Activated CD8-positive, alpha-beta T cell treated with anti-CD3 and anti-CD28 coated beads, Interleukin-2, amount 10 ng/mL, durations not matched to agents 7 days and 5 days (primary cell): Measurements from ENCODE around the gene TCFL5. TPM values are rescaled to one million over a fixed set of nuclear protein-coding genes. Genes with fewer than 3 reads are reported as not detected.

Experiments used
- ATAC-seq: fragments of 150-1000 bp; cut with Tn5 transposase; one replicate; pipeline ENCODE4 v1.10.0; 2021; ENCODE audit warnings: moderate library complexity
- CTCF ChIA-PET: fragments of 350-600 bp; sonication (Branson Sonifier 250); formaldehyde crosslinking; loops from one replicate; lab custom pipeline; 2021; ENCODE audit warnings: antibody characterized with exemption; lab: Charles Lee
- POLR2A ChIA-PET: fragments of 350-600 bp; sonication (Branson Sonifier 250); formaldehyde crosslinking; loops from one replicate; lab custom pipeline; 2021; ENCODE audit warnings: antibody characterized with exemption; lab: Charles Lee
- DNase-seq: peaks from one replicate; pipeline ENCODE4 v3.0.0-alpha.2; 2020
- H3K27ac Mint-ChIP-seq: one replicate; pipeline ENCODE4 v1.8.0; 2021; ENCODE audit warnings: mild to moderate bottlenecking, mixed read lengths
- H3K27me3 Mint-ChIP-seq: one replicate; pipeline ENCODE4 v1.8.0; 2021; ENCODE audit warnings: low read depth, mixed read lengths
- H3K36me3 Mint-ChIP-seq: one replicate; pipeline ENCODE4 v1.8.0; 2021; ENCODE audit warnings: low read depth, mixed read lengths
- H3K4me1 Mint-ChIP-seq: one replicate; pipeline ENCODE4 v1.8.0; 2021; ENCODE audit warnings: low read depth, mixed read lengths
- H3K4me3 Mint-ChIP-seq: one replicate; pipeline ENCODE4 v1.8.0; 2021; ENCODE audit warnings: mild to moderate bottlenecking, mixed read lengths
- H3K9me3 Mint-ChIP-seq: one replicate; pipeline ENCODE4 v1.8.0; 2022; ENCODE audit warnings: mixed read lengths; ENCODE audit not compliant: insufficient read depth
- total RNA-seq, 2 experiments: library from RNA; stranded (reverse); gene quantifications; one replicate each; pipeline ENCODE4 v1.2.3, GENCODE V29; 2021

TCFL5 gene
- total RNA-seq, 2 experiments from 2014 or later: 7.9 to 9.6 TPM

- Mint-ChIP-seq H3K4me3 (no peak overlapping the region), H3K27ac (peak overlapping the region; percentile 39), H3K4me1 (peaks cover 29% of the 10 kb centered on the region), H3K9me3 (no peaks in the 10 kb centered on the region), H3K27me3 (no peaks in the 10 kb centered on the region), H3K36me3 (peaks cover 65% of the 10 kb centered on the region)
- ChIA-PET POLR2A (interaction anchor here (0.7 to 1.8 kb wide), 4 partner anchors 12 to 38 kb away, joined by 3 to 4 read pairs (median 3); no protein-coding TSS in a partner anchor), CTCF (interaction anchor here (0.7 kb wide), 1 partner anchor 31 kb away, joined by 3 read pairs; no protein-coding TSS in a partner anchor)
- DNase-seq (peak; percentile 53), ATAC-seq (peak; percentile 55)
These were observed 25.7 kb upstream of the TCFL5 start for GRCh38 chr20:62887152-62887859.

- Mint-ChIP-seq H3K4me3 (no peak overlapping the region), H3K4me1 (peaks cover 23% of the 10 kb centered on the region), H3K9me3 (no peaks in the 10 kb centered on the region), H3K27me3 (no peaks in the 10 kb centered on the region), H3K27ac (no peak overlapping the region), H3K36me3 (peaks cover 65% of the 10 kb centered on the region)
- POLR2A ChIA-PET: interaction anchor here (0.9 kb wide), 1 partner anchor 31 kb away, joined by 3 read pairs; no protein-coding TSS in a partner anchor
- no peak for DNase-seq
- ATAC-seq: no peak
- CTCF ChIA-PET: no interaction called here
These were observed 25.1 kb upstream of the TCFL5 start for GRCh38 chr20:62886709-62887058.

GRCh38 chr20:62885896-62886708 lies 24.5 kb upstream of the TCFL5 start:
- peaks cover 64% of the 10 kb centered on the region for H3K36me3 Mint-ChIP-seq
- H3K4me1 Mint-ChIP-seq: peaks cover 17% of the 10 kb centered on the region
- DNase-seq (no peak), ATAC-seq (no peak)
- H3K27ac Mint-ChIP-seq: no peak overlapping the region
- ChIA-PET CTCF (interaction anchor here (1.4 kb wide), 1 partner anchor 14 kb away, joined by 6 read pairs; no protein-coding TSS in a partner anchor), POLR2A (no interaction called here)
- no peaks in the 10 kb centered on the region for H3K27me3 Mint-ChIP-seq
- H3K9me3 Mint-ChIP-seq: no peaks in the 10 kb centered on the region
- H3K4me3 Mint-ChIP-seq: no peak overlapping the region

- Mint-ChIP-seq H3K27ac (no peak overlapping the region), H3K36me3 (peaks cover 55% of the 10 kb centered on the region), H3K9me3 (no peaks in the 10 kb centered on the region), H3K4me1 (peaks cover 12% of the 10 kb centered on the region), H3K27me3 (no peaks in the 10 kb centered on the region), H3K4me3 (no peak overlapping the region)
- ATAC-seq (no peak), DNase-seq (no peak)
- ChIA-PET CTCF (interaction anchor here (1.4 kb wide), 1 partner anchor 14 kb away, joined by 6 read pairs; no protein-coding TSS in a partner anchor), POLR2A (interaction anchor here (0.6 kb wide), 1 partner anchor 69 kb away, joined by 3 read pairs; no protein-coding TSS in a partner anchor)
These were observed 23.6 kb upstream of the TCFL5 start for GRCh38 chr20:62885046-62885895.

- H3K4me3 Mint-ChIP-seq: no peak overlapping the region
- H3K27me3 Mint-ChIP-seq: no peaks in the 10 kb centered on the region
- DNase-seq (no peak), ATAC-seq (no peak)
- H3K36me3 Mint-ChIP-seq: peaks cover 48% of the 10 kb centered on the region
- ChIA-PET POLR2A (interaction anchor here (0.6 kb wide), 1 partner anchor 70 kb away, joined by 3 read pairs; no protein-coding TSS in a partner anchor), CTCF (interaction anchor here (0.7 to 1.4 kb wide), 2 partner anchors 9 to 15 kb away, joined by 3 to 6 read pairs; no protein-coding TSS in a partner anchor)
- H3K27ac Mint-ChIP-seq: no peak overlapping the region
- no peaks in the 10 kb centered on the region for H3K9me3 Mint-ChIP-seq
- peaks cover 12% of the 10 kb centered on the region for H3K4me1 Mint-ChIP-seq
These were observed 22.9 kb upstream of the TCFL5 start for GRCh38 chr20:62884556-62884955.

- H3K27me3 Mint-ChIP-seq: no peaks in the 10 kb centered on the region
- no peak overlapping the region for H3K27ac Mint-ChIP-seq
- no peak for DNase-seq
- peaks cover 30% of the 10 kb centered on the region for H3K36me3 Mint-ChIP-seq
- no peaks in the 10 kb centered on the region for H3K9me3 Mint-ChIP-seq
- ChIA-PET POLR2A (interaction anchor here (0.7 kb wide), 1 partner anchor 40 kb away, joined by 4 read pairs; no protein-coding TSS in a partner anchor), CTCF (no interaction called here)
- peaks cover 13% of the 10 kb centered on the region for H3K4me1 Mint-ChIP-seq
- no peak overlapping the region for H3K4me3 Mint-ChIP-seq
- ATAC-seq: no peak
These were observed 20.8 kb upstream of the TCFL5 start for GRCh38 chr20:62882426-62882825.

GRCh38 chr20:62881662-62882395 lies 20.2 kb upstream of the TCFL5 start:
- ChIA-PET CTCF (no interaction called here), POLR2A (interaction anchor here (0.7 kb wide), 1 partner anchor 40 kb away, joined by 4 read pairs; no protein-coding TSS in a partner anchor)
- peaks cover 9% of the 10 kb centered on the region for H3K4me1 Mint-ChIP-seq
- H3K9me3 Mint-ChIP-seq: no peaks in the 10 kb centered on the region
- no peak overlapping the region for H3K4me3 Mint-ChIP-seq
- H3K27me3 Mint-ChIP-seq: no peaks in the 10 kb centered on the region
- peaks cover 24% of the 10 kb centered on the region for H3K36me3 Mint-ChIP-seq
- no peak for ATAC-seq
- peak overlapping the region; percentile 25 for H3K27ac Mint-ChIP-seq
- DNase-seq: no peak

- ChIA-PET POLR2A (no interaction called here), CTCF (no interaction called here)
- DNase-seq (no peak), ATAC-seq (no peak)
- Mint-ChIP-seq H3K27me3 (no peaks in the 10 kb centered on the region), H3K27ac (no peak overlapping the region), H3K36me3 (peaks cover 17% of the 10 kb centered on the region), H3K4me3 (no peak overlapping the region), H3K4me1 (peaks cover 10% of the 10 kb centered on the region), H3K9me3 (no peaks in the 10 kb centered on the region)
These were observed 19.5 kb upstream of the TCFL5 start for GRCh38 chr20:62880935-62881661.

GRCh38 chr20:62880147-62880934 lies 18.7 kb upstream of the TCFL5 start:
- Mint-ChIP-seq H3K27ac (no peak overlapping the region), H3K9me3 (no peaks in the 10 kb centered on the region), H3K27me3 (no peaks in the 10 kb centered on the region), H3K4me3 (no peak overlapping the region), H3K36me3 (peaks cover 12% of the 10 kb centered on the region), H3K4me1 (peaks cover 16% of the 10 kb centered on the region)
- ATAC-seq: no peak
- ChIA-PET CTCF (no interaction called here), POLR2A (no interaction called here)
- no peak for DNase-seq
